DND-41 (cell line): ENCODE data around the gene CDC42BPG.
"Not testable (repeated sequence)": the region's sequence is repeated elsewhere in the genome, so short reads cannot be mapped to it uniquely, and the experiment has no call there.

ENCODE experiments used
- CTCF ChIP-seq: IDR thresholded peaks from 2 replicates; pipeline ENCODE4 v1.5.1; 2012; ENCODE audit warnings: borderline replicate concordance, low read length, moderate library complexity, mild to moderate bottlenecking; ENCODE audit not compliant: poor library complexity, severe bottlenecking; ENCODE audit errors: extremely low read depth
- EZH2 ChIP-seq: IDR thresholded peaks from 3 replicates; pipeline ENCODE4 v1.6.1; 2012; ENCODE audit warnings: borderline replicate concordance, low read depth, mild to moderate bottlenecking, moderate library complexity, low read length, inconsistent platforms; ENCODE audit not compliant: severe bottlenecking

GRCh38 chr11:64845776-64846129, 1.3 kb upstream of the CDC42BPG start:
- not testable (repeated sequence) for TF ChIP-seq CTCF, EZH2
